HepG2 (cell line): Measurements from ENCODE around the gene PARD3.

ENCODE experiments used
- POLR2AphosphoS5 ChIP-seq: IDR thresholded peaks from 2 replicates; pipeline ENCODE4 v1.6.1; 2012; ENCODE audit warnings: low read depth, low read length
- ZBTB34 ChIP-seq: sonication (generic); formaldehyde crosslinking; IDR thresholded peaks from 2 replicates; pipeline ENCODE4 v1.8.0; 2022; ENCODE audit warnings: mild to moderate bottlenecking, missing genetic modification reagents
- ZNF292 ChIP-seq: sonication (generic); formaldehyde crosslinking; IDR thresholded peaks from 2 replicates; pipeline ENCODE4 v1.8.1; 2022; ENCODE audit warnings: mild to moderate bottlenecking, low read depth, missing genetic modification reagents, borderline replicate concordance

GRCh38 chr10:34083567-34083966 is 731.5 kb downstream of the PARD3 start:
- TF ChIP-seq ZNF292 (CRISPR knock-in tag) = no peak
- no peak for TF ChIP-seq ZBTB34
- no peak for TF ChIP-seq POLR2AphosphoS5
